Calu3 (cell line): ENCODE data around the gene LAD1. TPM values are rescaled to one million over a fixed set of nuclear protein-coding genes. Genes with fewer than 3 reads are reported as not detected.

Experiments
- BruUV-seq: library from RNA; stranded (reverse); fragments of 400-500 nt; replicated peaks from 2 replicates; lab custom pipeline; 2021; lab: Mats Ljungman, UMichigan
- CTCF ChIA-PET: fragments of 300-600 bp; sonication (Branson Sonifier 250); formaldehyde crosslinking; loops from one replicate; lab custom pipeline; 2022; ENCODE audit warnings: antibody characterized with exemption; lab: Charles Lee
- DNase-seq: peaks from one replicate; pipeline ENCODE4 v3.0.0; 2022
- H3K27ac Mint-ChIP-seq: one replicate; pipeline ENCODE4 v1.8.0; 2022; ENCODE audit warnings: mixed read lengths; ENCODE audit not compliant: unreplicated experiment
- H3K27me3 Mint-ChIP-seq: one replicate; pipeline ENCODE4 v1.8.0; 2022; ENCODE audit warnings: mixed read lengths; ENCODE audit not compliant: unreplicated experiment
- H3K36me3 Mint-ChIP-seq: one replicate; pipeline ENCODE4 v1.8.0; 2022; ENCODE audit warnings: mild to moderate bottlenecking, moderate library complexity, mixed read lengths; ENCODE audit not compliant: insufficient read depth, unreplicated experiment
- H3K4me1 Mint-ChIP-seq: one replicate; pipeline ENCODE4 v1.8.0; 2022; ENCODE audit warnings: mild to moderate bottlenecking, low read depth, mixed read lengths; ENCODE audit not compliant: unreplicated experiment
- H3K4me3 Mint-ChIP-seq: one replicate; pipeline ENCODE4 v1.8.0; 2022; ENCODE audit warnings: mild to moderate bottlenecking, low read depth, moderate library complexity, mixed read lengths; ENCODE audit not compliant: unreplicated experiment
- H3K9me3 Mint-ChIP-seq: one replicate; pipeline ENCODE4 v1.8.0; 2022; ENCODE audit warnings: low read depth, mixed read lengths; ENCODE audit not compliant: unreplicated experiment
- intact Hi-C: fragments of 100-400 bp; cut with micrococcal nuclease; formaldehyde crosslinking; loops from one replicate; pipeline ENCODE4 v1.10.0; 2022; ENCODE audit not compliant: unreplicated experiment
- total RNA-seq: library from RNA; stranded (reverse); gene quantifications from 2 replicates; pipeline ENCODE4 v1.2.3, GENCODE V29; 2022
- TF ChIP-seq, protein P1 (sequence below): fragments of 200-600 bp; IDR thresholded peaks from one replicate; pipeline ENCODE4 v1.8.0; 2022; ENCODE audit warnings: antibody characterized with exemption; ENCODE audit not compliant: unreplicated experiment

LAD1 gene
- total RNA-seq, 1 experiment from 2014 or later, result 209 TPM

DNA sequence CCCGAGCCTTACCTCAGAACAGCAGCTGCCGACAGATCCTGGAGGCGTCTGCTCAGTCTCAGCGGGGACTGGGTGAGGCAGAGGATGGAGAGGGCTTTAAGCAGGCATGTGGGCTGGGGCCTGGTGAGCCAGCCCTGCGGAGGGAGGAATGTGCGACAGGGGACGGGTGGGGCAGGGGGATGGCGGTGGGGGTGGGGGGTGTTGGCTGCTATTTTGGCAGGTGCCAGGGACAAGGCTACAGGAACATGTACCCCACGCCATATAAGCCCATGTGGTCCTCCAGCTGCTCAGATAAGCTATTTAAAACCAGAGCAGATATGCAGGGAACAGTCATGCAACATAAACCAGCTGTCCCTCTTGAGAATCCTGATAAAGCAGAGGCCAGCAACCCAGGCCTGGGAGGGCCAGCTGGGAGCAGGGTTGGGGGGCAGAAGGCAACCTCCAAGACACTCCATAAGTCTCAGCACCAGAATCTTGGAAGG, 21.5 kb downstream of the LAD1 start, which contains the start of gene TNNT2:
TSS of gene TNNT2 (minus strand) at position 70 of the 482 bp plus-strand sequence. CDS start 4,426 bp downstream, outside the sequence.
- Mint-ChIP-seq H3K9me3 (no peaks in the 10 kb centered on the region), H3K4me3 (no peak within 1 kb of the TSS), H3K27ac (peak within 1 kb of the TSS; percentile 28), H3K27me3 (peaks cover 69% of the 10 kb centered on the region), H3K36me3 (peaks cover 42% of the 10 kb centered on the region), H3K4me1 (peaks cover 9% of the 10 kb centered on the region)
- no TSS peak for BruUV-seq
- no peak for DNase-seq
- TF ChIP-seq, protein P1, sequence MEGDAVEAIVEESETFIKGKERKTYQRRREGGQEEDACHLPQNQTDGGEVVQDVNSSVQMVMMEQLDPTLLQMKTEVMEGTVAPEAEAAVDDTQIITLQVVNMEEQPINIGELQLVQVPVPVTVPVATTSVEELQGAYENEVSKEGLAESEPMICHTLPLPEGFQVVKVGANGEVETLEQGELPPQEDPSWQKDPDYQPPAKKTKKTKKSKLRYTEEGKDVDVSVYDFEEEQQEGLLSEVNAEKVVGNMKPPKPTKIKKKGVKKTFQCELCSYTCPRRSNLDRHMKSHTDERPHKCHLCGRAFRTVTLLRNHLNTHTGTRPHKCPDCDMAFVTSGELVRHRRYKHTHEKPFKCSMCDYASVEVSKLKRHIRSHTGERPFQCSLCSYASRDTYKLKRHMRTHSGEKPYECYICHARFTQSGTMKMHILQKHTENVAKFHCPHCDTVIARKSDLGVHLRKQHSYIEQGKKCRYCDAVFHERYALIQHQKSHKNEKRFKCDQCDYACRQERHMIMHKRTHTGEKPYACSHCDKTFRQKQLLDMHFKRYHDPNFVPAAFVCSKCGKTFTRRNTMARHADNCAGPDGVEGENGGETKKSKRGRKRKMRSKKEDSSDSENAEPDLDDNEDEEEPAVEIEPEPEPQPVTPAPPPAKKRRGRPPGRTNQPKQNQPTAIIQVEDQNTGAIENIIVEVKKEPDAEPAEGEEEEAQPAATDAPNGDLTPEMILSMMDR, result no peak
- intact Hi-C loops, result no loop called here
- CTCF ChIA-PET, result interaction anchor here (2.1 kb wide), 1 partner anchor 30 kb away, joined by 5 read pairs; no protein-coding TSS in a partner anchor

DNA sequence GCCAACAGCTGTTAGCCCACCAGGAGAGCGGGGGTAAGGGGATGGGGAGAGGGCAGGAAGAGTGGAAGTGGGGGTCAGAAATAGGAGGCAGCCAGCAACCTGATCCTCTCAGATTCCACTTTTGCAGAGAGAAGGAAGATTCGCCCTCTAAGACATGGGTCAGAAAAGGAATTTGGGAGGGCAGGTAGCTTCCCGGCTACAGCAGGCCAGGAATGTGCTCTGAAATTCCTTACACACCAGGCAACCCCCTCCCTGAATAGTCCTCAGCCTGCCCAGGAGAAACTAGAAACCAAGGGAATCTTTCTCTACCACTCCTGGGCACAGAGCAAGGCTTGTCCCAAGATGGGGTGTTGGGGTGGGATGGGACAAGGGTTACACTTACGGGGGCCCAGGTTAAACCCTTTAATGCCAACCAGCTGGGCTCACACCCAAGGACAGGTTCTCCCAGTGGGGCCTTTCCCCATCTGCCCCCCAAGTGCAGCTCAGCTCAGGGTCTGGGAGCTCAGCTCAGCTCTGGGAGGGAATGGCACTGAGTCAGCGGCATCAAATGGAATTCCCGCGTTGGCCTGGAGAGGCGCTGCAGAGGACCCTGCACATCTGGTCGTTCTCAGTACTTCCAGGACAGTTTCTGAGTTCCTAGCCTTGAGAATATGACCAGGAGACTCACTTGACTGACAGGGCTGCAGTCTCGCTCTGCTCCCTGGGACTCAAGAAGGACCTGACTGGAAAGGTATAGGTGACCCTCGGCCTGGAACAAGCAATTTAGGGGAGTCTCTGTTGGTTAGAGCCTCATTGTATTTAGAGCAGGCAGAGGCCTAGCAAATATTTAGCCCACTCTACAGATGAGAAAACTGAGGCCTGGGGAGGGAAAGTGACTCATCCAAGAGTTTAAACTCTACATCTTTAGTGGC, 22.4 kb downstream of the LAD1 start:
- Mint-ChIP-seq H3K9me3 (no peaks in the 10 kb centered on the region), H3K4me3 (no peak overlapping the region), H3K27me3 (peaks cover 78% of the 10 kb centered on the region), H3K27ac (no peak overlapping the region), H3K36me3 (peaks cover 33% of the 10 kb centered on the region), H3K4me1 (peaks cover 9% of the 10 kb centered on the region)
- BruUV-seq, result no TSS peak
- TF ChIP-seq, protein P1, result peak; percentile 65
- peak; percentile 64 for DNase-seq
- intact Hi-C loops, result no loop called here
- CTCF ChIA-PET, result interaction anchor here (1.2 to 2.1 kb wide), 2 partner anchors 9 to 29 kb away, joined by 4 to 5 read pairs; no protein-coding TSS in a partner anchor

DNA sequence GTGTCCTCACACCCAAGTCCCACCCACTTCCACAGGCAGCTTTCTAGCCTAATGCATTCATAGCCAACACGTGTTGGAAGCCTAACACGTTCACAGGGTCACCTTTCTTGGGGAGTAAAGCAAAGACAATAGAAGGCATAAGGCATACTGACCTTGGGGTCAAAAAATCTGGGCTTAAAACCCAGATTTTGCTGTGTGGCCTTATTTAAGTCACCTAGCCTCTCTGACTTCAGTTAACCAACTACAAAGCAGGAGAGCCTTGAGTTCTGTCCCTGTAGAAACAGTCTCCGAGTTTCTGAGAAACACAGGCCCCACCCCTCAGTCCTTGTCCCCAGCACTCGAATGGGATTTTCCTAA, 23.0 kb downstream of the LAD1 start:
- no peaks in the 10 kb centered on the region for H3K9me3 Mint-ChIP-seq
- no peak overlapping the region for H3K4me3 Mint-ChIP-seq
- peaks cover 27% of the 10 kb centered on the region for H3K36me3 Mint-ChIP-seq
- peaks cover 85% of the 10 kb centered on the region for H3K27me3 Mint-ChIP-seq
- CTCF ChIA-PET, result interaction anchor here (0.9 to 1.3 kb wide), 3 partner anchors 8 to 122 kb away, joined by 3 to 4 read pairs (median 4); no protein-coding TSS in a partner anchor
- TF ChIP-seq, protein P1, result no peak
- intact Hi-C loops, result no loop called here
- H3K4me1 Mint-ChIP-seq, result peaks cover 4% of the 10 kb centered on the region
- no peak for DNase-seq
- BruUV-seq, result no TSS peak
- no peak overlapping the region for H3K27ac Mint-ChIP-seq

DNA sequence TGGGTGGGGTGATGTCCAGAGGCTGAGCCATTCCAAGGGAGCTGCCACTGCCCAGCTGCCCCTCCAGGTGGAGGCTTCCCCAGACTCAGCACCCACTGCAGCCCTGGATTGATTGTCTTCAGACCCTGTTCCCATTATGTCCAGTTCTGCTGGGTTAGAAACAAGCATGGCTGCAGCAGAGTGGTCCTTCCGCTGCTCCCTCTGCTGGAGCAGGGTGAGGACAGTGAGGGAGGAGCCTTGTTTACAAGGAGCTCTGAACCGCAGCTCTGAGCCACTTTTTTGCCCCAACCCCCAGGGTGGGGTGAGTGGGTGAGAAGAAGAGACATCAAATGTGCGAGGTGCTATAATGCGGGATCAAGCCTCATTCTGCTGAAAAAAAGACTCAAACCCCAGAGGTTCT, 24.0 kb downstream of the LAD1 start:
- BruUV-seq, result no TSS peak
- Mint-ChIP-seq H3K27ac (no peak overlapping the region), H3K4me3 (no peak overlapping the region), H3K9me3 (no peaks in the 10 kb centered on the region), H3K4me1 (no peaks in the 10 kb centered on the region), H3K27me3 (peaks cover 94% of the 10 kb centered on the region), H3K36me3 (peaks cover 18% of the 10 kb centered on the region)
- TF ChIP-seq, protein P1, result peak; percentile 15
- CTCF ChIA-PET, result interaction anchor here (0.5 to 1.3 kb wide), 4 partner anchors 9 to 809 kb away, joined by 3 to 4 read pairs (median 4); no protein-coding TSS in a partner anchor
- intact Hi-C loops, result no loop called here
- DNase-seq, result no peak
